Ovary (tissue), 9 donors: ENCODE data around the gene ISCA1. TPM values are rescaled to one million over a fixed set of nuclear protein-coding genes. Genes with fewer than 3 reads are reported as not detected.

Source experiments
- DNase-seq, 5 donors: peaks; one replicate each; pipeline ENCODE4 v3.0.0-alpha.2; 2019 to 2020
- H3K27ac ChIP-seq, 2 donors: fragments of 200-600 bp; one replicate each; pipeline versions ENCODE4 v1.5.1 to v1.8.0; 2019 to 2022
- H3K27me3 ChIP-seq: fragments of 200-600 bp; one replicate; pipeline ENCODE4 v1.8.0; 2022
- H3K36me3 ChIP-seq: fragments of 200-600 bp; sonication (generic); one replicate; pipeline ENCODE4 v1.5.1; 2019
- H3K4me1 ChIP-seq: one replicate; pipeline ENCODE4 v1.8.1; 2013; ENCODE audit warnings: mild to moderate bottlenecking, moderate library complexity; ENCODE audit not compliant: insufficient read depth
- H3K4me3 ChIP-seq: fragments of 200-600 bp; sonication (generic); one replicate; pipeline ENCODE4 v1.5.1; 2017
- H3K9me3 ChIP-seq, 2 donors: fragments of 200-600 bp in 1 of 2; sonication (generic) in 1 of 2; one replicate each; pipeline versions ENCODE4 v1.5.1 to v1.8.1; 2013 to 2019; ENCODE audit warnings: mild to moderate bottlenecking in 1 of 2, moderate library complexity in 1 of 2
- EP300 ChIP-seq: sonication (generic); formaldehyde crosslinking; IDR thresholded peaks from one replicate; pipeline ENCODE4 v1.6.1; 2017; ENCODE audit warnings: antibody characterized with exemption
- POLR2A ChIP-seq: fragments of 450-650 bp; IDR thresholded peaks from one replicate; pipeline ENCODE4 v1.6.1; 2017; ENCODE audit warnings: antibody characterized with exemption, mild to moderate bottlenecking, moderate library complexity
- WGBS, 3 donors: extraction: QIAGEN DNeasy Blood & Tissue Kit in 1 of 3; methylation state at CpG; one replicate each; pipeline versions ENCODE4 v1.1.5 to v1.1.7; 2013 to 2017; 5-methylcytosine and 5-hydroxymethylcytosine counted together
- intact Hi-C, 4 donors: fragments of 100-400 bp; cut with DNase I; formaldehyde crosslinking; loops; one replicate each; pipeline versions ENCODE4 v1.11.0 to v1.15.1; 2022 to 2023
- polyA plus RNA-seq, 2 donors: library from polyadenylated mRNA; stranded (reverse); fragments of 200-250 nt in 1 of 2; fragments of 350-450 nt in 1 of 2; fragmentation: Illumina TruSeq in 1 of 2; extraction: RNeasy Lipid Tissue Mini Kit (QIAGEN cat#74804) in 1 of 2; gene quantifications; one replicate each; pipeline ENCODE4 v1.2.3, GENCODE V29; 2013 to 2014
- total RNA-seq, 7 donors: library from RNA; depleted of rRNA in 2 of 7; stranded (reverse); fragments of >200 nt in 2 of 7; fragmentation: NEBNext Ultra II Directional in 3 of 7; extraction: Animal tissue kit (Norgen Biotek cat#: 25700) in 3 of 7; gene quantifications; one replicate each; pipeline versions ENCODE4 v1.1.0 to v1.2.4, GENCODE V29; 2016 to 2023
- TF ChIP-seq, protein P1 (sequence below), 3 donors: fragments of 450-650 bp in 2 of 3; fragments of 200-600 bp in 1 of 3; IDR thresholded peaks; one replicate each; pipeline versions ENCODE4 v1.5.1 to v1.8.0; 2016 to 2022; ENCODE audit warnings: antibody characterized with exemption in 3 of 3, mild to moderate bottlenecking in 1 of 3
- donor health status: DM: no; HTN: no; CAD: no; lungs with moderate emphysema.
- donor health status: DM: no; HTN: no; CAD: no.
- donor health status: Bipolar disorder and iron deficiency.
- donor health status: DM: yes; HTN: yes; CAD: no.
- donor health status: DM: no; HTN: no; CAD: no.
- donor health status: DM: yes; HTN: yes; CAD: no.

ISCA1 gene
- total and polyA plus RNA-seq, 9 donors = 22.5 to 48.6 (median 32.0) TPM

DNA sequence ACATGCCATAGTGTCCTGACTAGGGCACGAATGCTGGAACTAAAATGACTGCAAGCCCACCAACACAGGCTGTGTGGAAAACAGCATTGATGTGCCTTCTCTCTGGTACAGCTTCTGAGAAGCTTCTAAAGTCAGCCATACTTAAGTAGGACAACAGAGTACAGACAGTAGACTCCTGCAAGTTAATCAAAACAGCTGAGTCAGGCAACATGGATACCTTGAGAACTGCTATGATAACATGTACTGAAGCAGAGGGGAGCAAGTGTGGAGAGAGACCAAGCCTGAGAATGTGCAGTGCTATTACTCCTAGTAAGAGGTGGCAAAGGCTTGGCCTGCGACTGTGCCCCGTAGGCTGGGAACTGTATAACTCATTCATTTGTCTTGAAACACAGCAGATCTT is 2.5 kb downstream of the ISCA1 start:
- H3K4me3 ChIP-seq = no peak overlapping the region
- no peaks in the 10 kb centered on the region for H3K9me3 ChIP-seq
- DNase-seq = no peak
- 92 to 99% (median 98%) methylated on average over 3 of the region's 3 CpGs for WGBS, 3 donors
- intact Hi-C loops = no loop called here
- TF ChIP-seq EP300 (no peak), POLR2A (no peak)
- TF ChIP-seq, protein P1, sequence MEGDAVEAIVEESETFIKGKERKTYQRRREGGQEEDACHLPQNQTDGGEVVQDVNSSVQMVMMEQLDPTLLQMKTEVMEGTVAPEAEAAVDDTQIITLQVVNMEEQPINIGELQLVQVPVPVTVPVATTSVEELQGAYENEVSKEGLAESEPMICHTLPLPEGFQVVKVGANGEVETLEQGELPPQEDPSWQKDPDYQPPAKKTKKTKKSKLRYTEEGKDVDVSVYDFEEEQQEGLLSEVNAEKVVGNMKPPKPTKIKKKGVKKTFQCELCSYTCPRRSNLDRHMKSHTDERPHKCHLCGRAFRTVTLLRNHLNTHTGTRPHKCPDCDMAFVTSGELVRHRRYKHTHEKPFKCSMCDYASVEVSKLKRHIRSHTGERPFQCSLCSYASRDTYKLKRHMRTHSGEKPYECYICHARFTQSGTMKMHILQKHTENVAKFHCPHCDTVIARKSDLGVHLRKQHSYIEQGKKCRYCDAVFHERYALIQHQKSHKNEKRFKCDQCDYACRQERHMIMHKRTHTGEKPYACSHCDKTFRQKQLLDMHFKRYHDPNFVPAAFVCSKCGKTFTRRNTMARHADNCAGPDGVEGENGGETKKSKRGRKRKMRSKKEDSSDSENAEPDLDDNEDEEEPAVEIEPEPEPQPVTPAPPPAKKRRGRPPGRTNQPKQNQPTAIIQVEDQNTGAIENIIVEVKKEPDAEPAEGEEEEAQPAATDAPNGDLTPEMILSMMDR (IDR thresholded peaks at IDR 0.05) = no peak
- H3K4me1 ChIP-seq = peaks cover 10% of the 10 kb centered on the region
- no peaks in the 10 kb centered on the region for H3K27me3 ChIP-seq
- no peaks in the 10 kb centered on the region for H3K36me3 ChIP-seq
- no peak overlapping the region for H3K27ac ChIP-seq

DNA sequence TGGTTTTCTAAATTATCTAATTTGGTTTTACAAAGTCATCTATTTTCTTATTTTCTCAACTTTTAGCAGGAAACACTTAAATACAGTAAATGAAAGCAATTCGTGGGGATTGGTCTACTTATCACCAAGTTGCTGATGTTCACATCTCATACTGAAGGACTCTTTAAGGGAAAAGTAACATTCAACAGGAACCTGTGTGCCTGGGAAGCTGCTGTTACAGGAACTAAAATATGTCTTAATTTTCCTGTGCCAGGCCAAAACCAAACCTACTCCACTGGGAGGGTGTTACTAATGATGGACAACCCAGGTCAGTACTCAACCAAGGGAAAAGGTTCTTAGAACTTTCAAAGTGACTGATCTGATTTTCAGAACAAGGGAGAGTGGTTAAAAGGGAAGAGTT is 5.3 kb downstream of the ISCA1 start:
- DNase-seq = no peak
- intact Hi-C loops = no loop called here
- Histone ChIP-seq H3K27me3 (no peaks in the 10 kb centered on the region), H3K4me3 (no peak overlapping the region), H3K9me3 (no peaks in the 10 kb centered on the region), H3K4me1 (peaks cover 10% of the 10 kb centered on the region), H3K27ac (no peak overlapping the region), H3K36me3 (no peaks in the 10 kb centered on the region)
- no peak for TF ChIP-seq POLR2A
- no peak for TF ChIP-seq EP300
- TF ChIP-seq, protein P1 (IDR thresholded peaks at IDR 0.05) = no peak
- WGBS, 3 donors = 38 to 57% (median 44%) methylated on average over 1 of the region's 1 CpG

DNA sequence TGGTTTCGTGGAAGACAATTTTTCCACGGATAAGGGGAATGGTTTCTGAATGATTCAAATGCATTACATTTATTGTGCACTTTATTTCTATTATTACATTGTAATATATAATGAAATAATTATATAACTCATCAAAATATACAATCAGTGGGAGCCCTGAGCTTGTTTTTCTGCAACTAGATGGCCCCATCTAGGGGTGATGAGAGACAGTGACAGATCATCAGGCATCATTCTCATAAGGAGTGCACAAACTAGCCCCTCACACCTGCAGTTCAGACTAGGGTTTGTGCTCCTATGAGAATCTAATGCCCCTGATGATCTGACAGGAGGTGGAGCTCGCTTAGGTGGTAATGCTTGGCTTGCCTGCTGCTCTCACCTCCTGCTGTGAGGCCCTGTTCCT is 6.4 kb downstream of the ISCA1 start:
- intact Hi-C loops = no loop called here
- H3K4me3 ChIP-seq = no peak overlapping the region
- TF ChIP-seq, protein P1 (IDR thresholded peaks at IDR 0.05) = no peak
- TF ChIP-seq EP300 (no peak), POLR2A (no peak)
- H3K9me3 ChIP-seq = no peaks in the 10 kb centered on the region
- H3K27ac ChIP-seq = no peak overlapping the region
- H3K36me3 ChIP-seq = no peaks in the 10 kb centered on the region
- no peak for DNase-seq
- peaks cover 10% of the 10 kb centered on the region for H3K4me1 ChIP-seq
- WGBS, 3 donors = 73 to 86% (median 81%) methylated on average over 3 of the region's 3 CpGs
- H3K27me3 ChIP-seq = no peaks in the 10 kb centered on the region

DNA sequence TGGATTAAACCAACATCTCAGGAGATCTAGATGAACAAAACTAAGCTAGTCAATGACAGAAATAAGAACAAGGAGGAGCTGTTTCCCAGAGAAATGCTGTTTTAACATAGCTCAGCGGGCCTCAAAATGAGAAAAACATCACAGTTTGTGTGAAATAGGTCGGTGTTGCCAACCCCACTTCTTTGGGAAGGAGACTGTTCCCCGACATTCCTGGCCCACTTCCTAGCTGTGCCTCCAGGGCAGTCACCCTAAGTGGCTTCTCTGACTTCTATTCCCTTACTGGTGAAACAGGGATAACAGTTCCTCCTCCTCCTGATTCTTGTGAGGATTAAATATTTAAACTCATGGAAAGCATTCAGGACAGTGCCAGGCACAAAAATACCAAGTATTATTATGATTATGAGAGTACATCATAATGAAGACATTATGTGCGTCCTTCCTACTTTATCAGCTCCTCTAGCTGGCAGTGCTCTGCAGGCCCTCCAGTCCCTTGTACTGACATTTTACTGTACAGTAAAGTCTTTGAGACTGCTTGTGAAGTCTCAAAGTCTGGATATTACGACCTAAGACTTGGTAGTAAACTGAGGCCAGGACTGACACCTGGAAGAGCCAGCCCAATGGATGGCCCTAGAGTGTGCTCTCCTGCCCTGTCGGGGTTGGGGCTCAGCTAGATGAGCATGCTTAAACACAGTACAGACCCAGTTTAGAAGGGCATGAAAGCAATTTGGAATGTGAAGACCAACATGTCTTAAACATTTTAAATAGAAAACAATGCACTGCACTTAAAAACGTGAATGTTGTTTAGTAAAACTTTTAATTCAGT is 7.3 kb downstream of the ISCA1 start:
- intact Hi-C loops = no loop called here
- 76 to 88% (median 81%) methylated on average over 7 of the region's 7 CpGs for WGBS, 3 donors
- H3K27ac ChIP-seq = no peak overlapping the region

DNA sequence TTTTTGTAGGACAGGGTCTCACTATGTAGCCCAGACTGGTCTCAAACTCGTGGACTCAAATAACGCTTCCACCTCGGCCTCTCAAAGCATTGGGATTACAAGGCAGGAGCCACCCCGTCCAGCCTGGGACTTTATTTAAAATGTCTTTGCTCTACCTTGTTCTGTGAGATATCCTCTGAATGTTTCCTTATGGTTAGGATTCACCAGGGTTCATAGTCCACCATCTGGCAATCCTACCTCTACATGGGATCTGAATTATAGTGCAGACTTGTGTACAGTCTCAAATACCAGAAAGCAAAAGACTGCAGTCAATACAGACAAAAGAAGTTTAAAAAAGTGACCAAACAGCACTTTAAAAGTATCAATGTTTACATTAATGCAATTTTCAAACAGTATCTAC is 10.1 kb downstream of the ISCA1 start:
- no peaks in the 10 kb centered on the region for H3K9me3 ChIP-seq
- H3K27ac ChIP-seq = no peak overlapping the region
- intact Hi-C loops = no loop called here
- TF ChIP-seq POLR2A = no peak
- TF ChIP-seq EP300 = no peak
- TF ChIP-seq, protein P1 (IDR thresholded peaks at IDR 0.05) = no peak
- no peaks in the 10 kb centered on the region for H3K36me3 ChIP-seq
- peaks cover 5% of the 10 kb centered on the region for H3K4me1 ChIP-seq
- no peak for DNase-seq
- no peaks in the 10 kb centered on the region for H3K27me3 ChIP-seq
- 92 to 94% (median 94%) methylated on average over 4 of the region's 4 CpGs for WGBS, 3 donors
- no peak overlapping the region for H3K4me3 ChIP-seq

More for the DNA sequence above, 7.3 kb downstream of the ISCA1 start:
- Histone ChIP-seq H3K36me3 (no peaks in the 10 kb centered on the region), H3K4me3 (no peak overlapping the region), H3K4me1 (peaks cover 7% of the 10 kb centered on the region), H3K27me3 (no peaks in the 10 kb centered on the region), H3K9me3 (no peaks in the 10 kb centered on the region)
- DNase-seq = no peak
- no peak for TF ChIP-seq EP300
- no peak for TF ChIP-seq POLR2A
